Cerebellar nuclear complex (tissue), 1 donor: ENCODE results near the gene FARP1.

ENCODE experiments used
- DNase-seq, 2 experiments: peaks; one replicate each; lab custom pipeline; 2025; lab: John Stamatoyannopoulos, UW

The FARP1 gene

GRCh38 chr13:98133946-98134345, 8.9 kb upstream of the FARP1 start:
- no peak for DNase-seq

- DNase-seq = no peak
These were observed 8.0 kb upstream of the FARP1 start for GRCh38 chr13:98134901-98135300.

- no peak for DNase-seq
These were observed 1.8 kb upstream of the FARP1 start for GRCh38 chr13:98141091-98141490.

- DNase-seq = no peak
These were observed 1.1 kb upstream of the FARP1 start for GRCh38 chr13:98141509-98142379.

GRCh38 chr13:98143157-98143553, 261 bp downstream of the FARP1 start:
- DNase-seq = no peak

GRCh38 chr13:98143601-98144026, 720 bp downstream of the FARP1 start:
- no peak for DNase-seq

- DNase-seq = no peak
These were observed 1.3 kb downstream of the FARP1 start for GRCh38 chr13:98144027-98144741.

GRCh38 chr13:98144801-98145350, 2.0 kb downstream of the FARP1 start:
- DNase-seq = no peak

- no peak for DNase-seq
These were observed 4.6 kb downstream of the FARP1 start for GRCh38 chr13:98147521-98147920.

GRCh38 chr13:98150832-98151479, 8.1 kb downstream of the FARP1 start:
- DNase-seq = no peak

GRCh38 chr13:98155475-98156109, 12.7 kb downstream of the FARP1 start:
- no peak for DNase-seq

GRCh38 chr13:98156259-98156658, 13.4 kb downstream of the FARP1 start:
- DNase-seq = no peak

GRCh38 chr13:98157188-98157587, 14.3 kb downstream of the FARP1 start:
- DNase-seq = no peak

GRCh38 chr13:98157609-98158008, 14.7 kb downstream of the FARP1 start:
- no peak for DNase-seq

GRCh38 chr13:98158172-98158899, 15.4 kb downstream of the FARP1 start:
- DNase-seq = no peak

GRCh38 chr13:98162935-98163334, 20.0 kb downstream of the FARP1 start:
- DNase-seq = no peak

GRCh38 chr13:98169331-98169730, 26.4 kb downstream of the FARP1 start:
- DNase-seq = no peak

GRCh38 chr13:98171900-98172589, 29.2 kb downstream of the FARP1 start:
- DNase-seq = no peak

GRCh38 chr13:98172590-98173422, 29.9 kb downstream of the FARP1 start:
- no peak for DNase-seq
